GM12878 (cell line): ENCODE measurements around the gene NEMF. TPM values are rescaled to one million over a fixed set of nuclear protein-coding genes. Genes with fewer than 3 reads are reported as not detected.
"Not testable (repeated sequence)": the region's sequence is repeated elsewhere in the genome, so short reads cannot be mapped to it uniquely, and the experiment has no call there.

Experiments
- ATAC-seq: fragments of 200-7000 bp; cut with Tn5 transposase; 3 replicates; pipeline ENCODE4 v1.9.1; 2020; ENCODE audit warnings: mild to moderate bottlenecking, moderate library complexity
- BruUV-seq: library from RNA; stranded (reverse); fragments of 400-500 nt; replicated peaks from 2 replicates; lab custom pipeline; 2021; lab: Mats Ljungman, UMichigan
- CTCF ChIA-PET: fragments of 300-600 bp; sonication (Branson Sonifier 250); formaldehyde crosslinking; extraction: SDS; loops from one replicate; lab custom pipeline; 2021; ENCODE audit warnings: inconsistent platforms; lab: Yijun Ruan, JAX
- POLR2A ChIA-PET: fragments of 350-600 bp; formaldehyde crosslinking; extraction: SDS; loops from one replicate; lab custom pipeline; 2021; ENCODE audit warnings: inconsistent platforms; lab: Charles Lee
- RAD21 ChIA-PET: fragments of 300-600 bp; sonication (Branson Sonifier 250); formaldehyde crosslinking; loops from one replicate; lab custom pipeline; 2023; ENCODE audit warnings: antibody characterized with exemption; ENCODE audit not compliant: unreplicated experiment; lab: Charles Lee
- SMC1A ChIA-PET: fragments of 300-600 bp; sonication (Branson Sonifier 250); formaldehyde crosslinking; loops from one replicate; lab custom pipeline; 2023; ENCODE audit not compliant: unreplicated experiment, uncharacterized antibody; lab: Charles Lee
- DNase-seq: peaks from one replicate; pipeline ENCODE4 v3.0.0-alpha.2; 2011; ENCODE audit warnings: low read depth, low spot score
- FAIRE-seq: peaks from 3 replicates; lab custom pipeline; 2011; peaks lifted over from hg19 to GRCh38; lab: Jason Lieb, UNC
- H2AFZ ChIP-seq: 2 replicates; pipeline ENCODE4 v1.6.0; 2011; ENCODE audit warnings: low read depth, low read length, control low read depth; ENCODE audit not compliant: control insufficient read depth
- H3K27ac ChIP-seq: 2 replicates; pipeline ENCODE4 v1.5.1; 2011; ENCODE audit warnings: control low read depth; ENCODE audit not compliant: control insufficient read depth, insufficient read depth
- H3K27me3 ChIP-seq, 2 experiments: replicated peaks in 1 of 2; 2 replicates each; pipeline versions ENCODE4 v1.6.0 to v1.6.1; 2011; ENCODE audit warnings: low read length in 1 of 2; ENCODE audit not compliant: control insufficient read depth in 2 of 2, insufficient read depth in 2 of 2
- H3K36me3 ChIP-seq, 2 experiments: 2 replicates each; pipeline ENCODE4 v1.5.1; 2011; ENCODE audit warnings: low read length in 1 of 2; ENCODE audit not compliant: control insufficient read depth in 2 of 2, insufficient read depth in 2 of 2
- H3K4me1 ChIP-seq: 2 replicates; pipeline ENCODE4 v1.6.1; 2011; ENCODE audit warnings: mild to moderate bottlenecking, low read length, moderate library complexity, mixed read lengths; ENCODE audit not compliant: control insufficient read depth, insufficient read depth
- H3K4me2 ChIP-seq: 2 replicates; pipeline ENCODE4 v1.6.0; 2011; ENCODE audit warnings: control low read depth; ENCODE audit not compliant: control insufficient read depth, insufficient read depth
- H3K4me3 ChIP-seq: fragments of 200-600 bp; sonication (generic); 2 replicates; pipeline ENCODE4 v1.5.1; 2016
- H3K79me2 ChIP-seq: 2 replicates; pipeline ENCODE4 v1.6.0; 2011; ENCODE audit warnings: low read length; ENCODE audit not compliant: control insufficient read depth, insufficient read depth
- H3K9ac ChIP-seq: 2 replicates; pipeline ENCODE4 v1.8.0; 2011; ENCODE audit warnings: low read length, control low read depth, mixed read lengths; ENCODE audit not compliant: control insufficient read depth, insufficient read depth
- H3K9me3 ChIP-seq: replicated peaks from 3 replicates; pipeline ENCODE4 v1.5.1; 2011; ENCODE audit warnings: mild to moderate bottlenecking, low read length; ENCODE audit not compliant: control insufficient read depth, insufficient read depth
- H4K20me1 ChIP-seq: 2 replicates; pipeline ENCODE4 v1.6.0; 2011; ENCODE audit not compliant: control insufficient read depth, insufficient read depth
- BCLAF1 ChIP-seq: fragments of 450-650 bp; IDR thresholded peaks from 2 replicates; pipeline ENCODE4 v1.6.1; 2017; ENCODE audit warnings: antibody characterized with exemption, mild to moderate bottlenecking, moderate library complexity
- WGBS: methylation state at CpG from one replicate; pipeline ENCODE4 v1.1.6; 2016; ENCODE audit warnings: low lambda C conversion rate; ENCODE audit not compliant: insufficient replicate concordance, insufficient coverage; ENCODE audit errors: missing lambda C conversion rate; 5-methylcytosine and 5-hydroxymethylcytosine counted together
- in situ Hi-C: fragments of 300-500 bp; cut with MboI; formaldehyde crosslinking; loops from 9 replicates; pipeline ENCODE4 v1.14.3; 2018; ENCODE audit warnings: mixed read lengths
- intact Hi-C: fragments of 100-400 bp; cut with micrococcal nuclease; formaldehyde crosslinking; loops from one replicate; pipeline ENCODE4 v1.14.2; 2022; ENCODE audit not compliant: unreplicated experiment
- polyA plus RNA-seq, 11 experiments: library from polyadenylated mRNA; depleted of rRNA in 4 of 11; unstranded in 6 of 11; stranded (reverse) in 5 of 11; fragments of >200 nt; fragmentation: Nextera tagmentation in 4 of 11; fragmentation: Illumina TruSeq in 1 of 11; extraction: Ambion mirVana in 4 of 11; extraction: Trizol in 1 of 11; gene quantifications; 1 replicate in 1 of 11; 2 replicates in 10 of 11; pipeline versions ENCODE4 v1.2.1 to v1.2.3, GENCODE V29; 2011 to 2016; ENCODE audit warnings: inconsistent platforms in 2 of 11, missing spikeins in 2 of 11, low read depth in 1 of 11
- total RNA-seq, 4 experiments: library from RNA; depleted of rRNA in 3 of 4; stranded (reverse); fragments of >200 nt in 3 of 4; fragmentation: Illumina TruSeq in 1 of 4; extraction: Trizol in 1 of 4; gene quantifications; 2 replicates each; pipeline versions ENCODE4 v1.2.1 to v1.2.3, GENCODE V29; 2013 to 2021

Gene NEMF
- total and polyA plus RNA-seq, 10 of the 15 experiments (the other 5 are each of a cell fraction or from before 2014, with no cell fraction given), result 31.5 to 80.1 (median 61.1) TPM

- ChIA-PET POLR2A (interaction anchor here (0.5 kb wide), 1 partner anchor 178 kb away, joined by 3 read pairs; no protein-coding TSS in a partner anchor), CTCF (interaction anchor here (0.6 to 0.9 kb wide), 3 partner anchors 9 to 27 kb away, joined by 3 read pairs; no protein-coding TSS in a partner anchor), SMC1A (interaction anchor here (1.3 kb wide), 1 partner anchor 9 kb away, joined by 4 read pairs; no protein-coding TSS in a partner anchor)
- BruUV-seq, H3K4me1 ChIP-seq, intact Hi-C loops, RAD21 ChIA-PET, FAIRE-seq, H3K79me2 ChIP-seq, H3K36me3 ChIP-seq, H3K9me3 ChIP-seq, H3K27ac ChIP-seq, H3K27me3 ChIP-seq, DNase-seq, H3K4me2 ChIP-seq, in situ Hi-C loops, H4K20me1 ChIP-seq, H3K4me3 ChIP-seq, ATAC-seq, H2AFZ ChIP-seq, H3K9ac ChIP-seq: not testable (repeated sequence)
- 81% methylated on average over 4 of the region's 4 CpGs for WGBS
Observed at GRCh38 chr14:49735669-49736068, 116.9 kb downstream of the NEMF start.

DNA sequence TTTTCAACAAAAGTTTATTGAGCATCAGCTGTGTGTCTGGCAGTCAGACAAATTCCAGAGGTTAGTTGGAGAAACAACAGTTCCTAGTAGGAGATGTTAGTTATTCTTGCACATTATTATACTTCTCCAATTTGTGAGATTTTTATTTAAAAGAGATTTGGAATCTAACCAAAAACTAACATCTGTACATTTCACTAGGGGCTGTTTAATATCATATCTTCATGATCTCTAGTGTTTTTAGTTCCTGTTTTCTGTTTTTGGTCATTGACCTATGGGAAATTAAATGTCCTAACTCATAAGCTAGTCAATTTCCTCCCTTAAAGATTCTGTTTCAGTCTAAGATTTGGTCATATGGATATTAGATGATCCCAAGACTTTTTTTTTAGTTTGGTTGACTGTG is 118.8 kb downstream of the NEMF start:
- no peaks in the 10 kb centered on the region for H4K20me1 ChIP-seq
- POLR2A ChIA-PET, result no interaction called here
- no peaks in the 10 kb centered on the region for H3K79me2 ChIP-seq
- H2AFZ ChIP-seq, result no peak overlapping the region
- H3K27ac ChIP-seq, result no peak overlapping the region
- no peak overlapping the region for H3K4me2 ChIP-seq
- H3K4me1 ChIP-seq, result no peaks in the 10 kb centered on the region
- BruUV-seq, result no TSS peak
- no peak overlapping the region for H3K9ac ChIP-seq
- TF ChIP-seq BCLAF1, result no peak
- DNase-seq (no peak), FAIRE-seq (no peak), ATAC-seq (no peak)
- SMC1A ChIA-PET, result no interaction called here
- no peak overlapping the region for H3K4me3 ChIP-seq
- H3K9me3 ChIP-seq, result no peaks in the 10 kb centered on the region
- intact Hi-C loops (no loop called here), in situ Hi-C loops (no loop called here)
- no peaks in the 10 kb centered on the region for H3K27me3 ChIP-seq
- RAD21 ChIA-PET, result interaction anchor here (0.6 kb wide), 1 partner anchor 48 kb away, joined by 3 read pairs; no protein-coding TSS in a partner anchor
- H3K36me3 ChIP-seq, result no peaks in the 10 kb centered on the region
- CTCF ChIA-PET, result no interaction called here
